ENCODE results near the gene MCTS1.
"Not testable (repeated sequence)": the region's sequence is repeated elsewhere in the genome, so short reads cannot be mapped to it uniquely, and the experiment has no call there.

MCTS1 gene, protein sequence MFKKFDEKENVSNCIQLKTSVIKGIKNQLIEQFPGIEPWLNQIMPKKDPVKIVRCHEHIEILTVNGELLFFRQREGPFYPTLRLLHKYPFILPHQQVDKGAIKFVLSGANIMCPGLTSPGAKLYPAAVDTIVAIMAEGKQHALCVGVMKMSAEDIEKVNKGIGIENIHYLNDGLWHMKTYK

DNA sequence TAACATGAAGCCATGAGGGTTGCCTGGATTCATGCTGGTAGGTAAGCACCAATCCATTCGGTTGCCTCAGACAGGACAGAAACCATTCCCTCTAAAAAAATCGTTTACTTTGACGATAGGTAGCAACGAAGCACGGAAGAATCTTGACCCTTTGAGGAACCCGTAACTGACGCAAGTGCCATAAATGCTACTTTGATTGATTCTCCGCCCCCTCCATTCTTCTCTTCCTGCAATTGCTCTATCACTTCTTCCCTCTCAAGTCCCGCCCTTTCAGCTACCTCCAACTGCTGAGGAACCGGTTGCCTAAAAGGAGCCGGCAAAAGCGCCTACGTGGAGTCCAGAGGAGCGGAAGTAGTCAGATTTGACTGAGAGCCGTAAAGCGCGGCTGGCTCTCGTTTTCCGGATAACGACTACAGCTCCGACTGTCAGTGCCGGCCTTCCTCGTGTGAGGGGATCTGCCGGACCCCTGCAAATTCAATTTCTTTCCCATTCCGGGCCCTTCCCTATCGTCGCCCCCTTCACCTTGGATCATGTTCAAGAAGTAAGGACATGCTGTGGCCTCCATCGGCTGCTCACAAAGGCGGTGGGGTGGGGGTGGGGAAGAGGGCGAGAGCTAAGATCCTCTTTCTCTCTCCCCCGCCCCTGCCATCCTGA lies at the start of gene MCTS1:
MCTS1 (plus strand) TSS at position 395 of the 654 bp plus-strand sequence; CDS start at position 531, 136 bp downstream.
- peak; percentile 90 to 93 for DNase-seq (ENCODE audit: low read depth in 2 of 2)

DNA sequence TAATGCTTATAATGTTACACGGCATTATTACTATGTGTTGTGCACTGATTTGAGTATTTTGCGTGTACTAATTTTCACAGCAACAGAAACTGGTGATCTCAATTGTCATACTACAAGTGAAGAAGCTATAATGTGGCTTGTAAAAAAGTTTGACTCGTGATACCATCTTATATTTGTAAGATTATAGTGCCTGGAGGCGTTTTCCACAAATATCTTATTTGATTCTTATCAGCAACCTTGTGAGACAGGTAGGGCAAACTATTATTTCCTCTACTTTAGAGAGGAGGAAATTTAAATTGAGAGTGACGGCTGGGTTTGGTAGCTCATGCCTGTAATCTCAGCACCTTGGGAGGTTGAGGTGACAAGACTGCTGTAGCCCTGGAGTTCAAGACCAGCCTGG lies 47.6 kb upstream of the MCTS1 start:
- no peak for DNase-seq (ENCODE audit: low read depth in 2 of 2)

DNA sequence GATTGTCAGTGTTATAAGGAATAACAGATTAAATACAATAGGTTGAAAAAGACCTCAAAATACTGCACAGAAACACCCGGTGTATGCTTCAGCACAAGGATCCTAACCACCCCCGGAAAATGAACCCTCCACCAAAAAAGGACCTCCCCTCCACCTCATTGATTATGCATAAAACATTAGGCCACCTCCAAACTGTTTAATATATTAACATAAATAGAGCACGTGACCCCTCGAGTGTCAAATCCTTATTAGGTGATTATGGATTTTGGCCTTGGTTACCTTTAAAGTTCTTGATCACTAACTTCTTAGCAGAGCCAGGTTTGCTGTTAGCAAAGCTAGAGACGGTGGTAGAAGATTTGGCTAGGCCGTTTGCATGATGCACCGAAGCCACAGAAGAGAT lies 44.1 kb upstream of the MCTS1 start:
- DNase-seq (ENCODE audit: low read depth in 2 of 2): no peak

DNA sequence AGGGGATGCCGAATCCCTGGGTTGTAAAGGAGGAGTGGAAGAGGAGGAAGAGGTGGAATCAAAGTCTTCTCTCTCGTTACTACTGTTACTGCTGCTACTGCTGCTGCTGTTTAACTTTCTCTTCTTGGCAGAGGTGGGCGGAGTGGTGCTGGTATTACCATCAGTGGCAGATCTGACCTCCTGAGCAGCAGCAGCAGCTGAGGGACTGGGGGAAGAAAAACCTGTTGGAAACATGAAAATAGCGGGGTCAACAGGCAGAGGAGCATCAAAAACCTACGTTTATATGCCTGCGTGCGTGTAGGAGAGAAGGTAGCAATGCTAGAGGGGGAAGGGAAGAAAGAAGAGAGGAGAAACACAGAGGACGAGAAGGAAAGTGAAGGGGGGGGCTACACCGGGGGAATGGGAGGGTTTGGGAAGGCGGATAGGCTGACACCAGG lies 43.5 kb upstream of the MCTS1 start:
- DNase-seq (ENCODE audit: low read depth in 2 of 2): no peak

DNA sequence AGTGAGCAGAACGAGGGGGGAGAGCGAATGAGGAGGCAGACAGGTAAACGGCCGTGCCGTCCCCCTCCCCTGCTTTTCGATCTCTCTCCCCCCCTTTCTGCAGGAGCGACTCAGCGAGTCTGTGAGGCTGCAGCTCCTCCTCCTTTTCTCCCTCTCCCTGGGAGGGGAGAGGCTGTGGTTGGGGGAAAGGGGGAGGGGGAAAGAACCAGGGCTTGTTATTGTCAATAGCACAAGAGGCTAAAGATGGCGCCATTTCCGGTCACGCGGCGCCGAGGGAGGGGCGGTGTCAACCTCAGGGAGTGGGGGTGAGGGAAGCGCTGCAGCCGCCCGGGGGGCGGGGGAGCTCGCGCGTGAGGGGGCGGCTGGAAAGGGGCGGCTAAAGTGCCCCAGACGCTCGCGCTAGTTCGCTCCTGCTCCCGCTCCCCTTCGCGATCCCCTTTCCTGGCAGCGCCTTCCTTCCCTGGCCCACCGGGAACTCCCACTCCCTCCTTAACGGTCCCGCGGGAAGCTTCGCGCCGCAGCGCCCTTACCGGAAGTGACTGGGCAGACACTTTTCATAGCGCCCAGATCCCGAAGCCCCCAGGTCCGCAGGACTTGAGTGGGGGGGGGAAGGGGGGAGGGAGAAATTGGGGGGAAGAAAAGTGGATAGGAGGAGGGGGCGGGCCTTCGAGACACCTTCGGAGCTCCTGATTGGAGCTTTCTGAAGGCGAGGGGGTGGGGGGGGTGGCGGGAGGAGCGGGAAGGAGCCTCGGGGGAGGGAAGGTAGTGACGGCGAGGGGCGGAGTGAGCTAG lies 42.9 kb upstream of the MCTS1 start, which contains the start of gene CUL4B:
CUL4B (minus strand) TSS at position 121 of the 792 bp plus-strand sequence. CDS start 324 bp downstream, outside the sequence.
- DNase-seq (ENCODE audit: low read depth in 2 of 2): peak; percentile 91 to 92

DNA sequence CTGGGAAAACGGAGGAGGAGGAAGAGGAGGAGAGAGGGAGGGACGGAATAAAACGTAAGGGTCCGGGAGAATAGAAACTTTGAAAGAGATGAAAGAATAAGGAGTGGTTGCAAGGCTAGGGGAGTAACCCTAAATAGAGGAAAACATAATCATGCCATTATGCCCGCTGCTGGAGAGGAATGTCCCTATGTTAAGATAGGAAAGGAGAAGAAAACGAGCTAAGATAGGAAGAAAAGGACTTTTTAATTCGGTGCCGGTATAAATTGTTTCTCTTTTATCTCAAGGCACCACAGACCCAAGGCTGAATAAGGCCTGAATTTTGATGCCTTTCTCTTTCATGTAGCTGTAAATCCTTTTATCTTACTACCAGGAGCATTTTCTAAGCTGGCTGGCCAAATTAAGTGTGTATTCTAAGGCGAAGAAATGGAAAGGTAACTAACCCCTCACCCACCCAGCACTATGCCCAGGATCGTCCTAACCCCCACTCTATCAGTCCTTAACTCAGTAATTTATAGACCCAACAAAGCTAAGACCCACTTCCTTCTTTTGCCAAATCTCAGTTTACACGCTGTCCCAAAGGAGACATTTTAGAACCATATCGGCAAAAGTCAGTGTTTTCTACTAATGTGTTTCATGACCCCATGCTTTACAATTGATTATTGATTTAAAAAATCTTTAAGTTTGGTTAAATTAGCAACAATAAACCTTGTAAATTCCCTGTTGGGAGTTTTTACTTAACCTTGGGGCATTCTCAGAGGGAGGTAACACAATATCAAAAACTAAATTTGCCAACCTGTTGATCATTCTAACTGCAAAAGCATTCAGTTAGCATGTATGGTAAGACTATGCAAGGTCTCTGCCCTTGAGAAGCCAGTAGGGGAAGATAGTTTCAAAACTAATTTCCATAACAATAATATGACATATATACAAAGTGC lies 42.0 kb upstream of the MCTS1 start:
- DNase-seq (ENCODE audit: low read depth in 2 of 2): no peak

DNA sequence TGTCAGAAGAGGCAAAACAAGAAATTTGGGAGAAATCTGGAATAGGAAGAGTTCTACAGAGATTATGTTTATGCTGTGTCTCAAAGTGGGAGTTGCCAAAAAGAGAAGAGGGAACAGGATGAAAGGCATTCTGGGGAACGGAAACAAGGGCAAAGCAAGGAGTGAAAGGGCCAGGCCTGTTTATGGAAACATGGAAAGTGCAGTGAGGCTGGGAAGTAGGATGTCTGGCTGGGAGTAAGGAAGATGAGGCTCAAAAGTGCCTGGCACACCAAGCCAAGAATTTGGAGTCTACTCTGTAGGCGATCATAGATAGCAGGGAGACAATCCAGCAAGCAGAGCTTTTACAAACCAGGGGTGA lies 41.4 kb upstream of the MCTS1 start:
- no peak for DNase-seq (ENCODE audit: low read depth in 2 of 2)

DNA sequence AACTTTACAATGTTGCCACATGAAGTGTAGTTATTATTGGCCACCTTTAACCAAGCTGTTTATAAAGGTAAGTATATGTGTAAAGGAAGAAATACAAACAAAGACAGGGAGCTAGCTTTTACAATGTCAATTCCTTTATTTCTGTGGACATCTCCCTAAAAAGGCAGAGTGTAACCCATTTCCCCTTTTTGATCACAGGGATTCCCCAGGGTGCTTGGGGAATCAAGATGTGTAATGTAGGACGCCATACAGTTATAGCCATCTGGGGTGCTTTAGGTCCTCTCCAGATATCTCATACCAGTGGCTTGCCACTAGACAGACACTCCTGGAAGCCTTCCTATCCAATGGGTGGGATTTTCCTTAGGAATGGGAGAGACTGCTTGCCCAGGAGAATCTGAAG lies 39.0 kb upstream of the MCTS1 start:
- no peak for DNase-seq (ENCODE audit: low read depth in 2 of 2)

DNA sequence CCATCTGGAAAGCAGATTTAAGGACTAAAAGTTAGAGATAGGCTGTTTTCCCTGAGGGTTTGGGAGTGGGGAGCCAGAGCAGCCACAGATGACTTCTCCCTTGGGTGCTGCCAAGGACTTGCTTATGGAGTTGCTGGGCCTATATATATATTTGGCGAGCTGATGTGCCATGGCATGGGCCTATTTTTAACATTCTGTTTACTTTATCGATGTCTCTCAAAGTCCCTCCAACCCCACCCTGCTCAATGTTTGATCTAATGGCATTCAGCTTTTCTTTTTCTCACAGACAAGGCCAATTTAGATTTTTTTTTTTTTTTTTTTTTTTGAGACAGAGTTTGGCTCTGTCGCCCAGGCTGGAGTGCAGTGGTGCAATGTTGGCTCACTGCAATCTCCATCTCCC lies 37.1 kb upstream of the MCTS1 start:
- no peak for DNase-seq (ENCODE audit: low read depth in 2 of 2)

DNA sequence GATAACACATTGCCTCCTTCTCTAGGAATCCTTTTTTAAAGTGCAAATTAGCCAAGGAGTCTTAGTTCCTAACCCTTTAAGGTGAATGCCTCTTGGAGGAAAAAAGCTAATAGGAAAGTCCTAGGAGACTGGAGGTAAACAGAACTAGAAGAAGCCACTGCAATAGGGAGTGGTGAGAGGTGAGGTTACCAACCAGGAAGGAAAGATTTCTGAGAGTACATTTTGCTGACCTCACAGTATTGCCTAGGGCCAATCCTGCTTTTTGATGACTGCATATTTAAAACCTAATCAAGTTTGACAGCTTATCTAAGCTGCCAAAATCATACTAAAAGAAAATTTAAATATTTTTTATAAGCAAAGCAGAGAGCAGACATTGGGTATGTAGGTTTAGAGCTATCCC lies 35.9 kb upstream of the MCTS1 start:
- no peak for DNase-seq (ENCODE audit: low read depth in 2 of 2)

DNA sequence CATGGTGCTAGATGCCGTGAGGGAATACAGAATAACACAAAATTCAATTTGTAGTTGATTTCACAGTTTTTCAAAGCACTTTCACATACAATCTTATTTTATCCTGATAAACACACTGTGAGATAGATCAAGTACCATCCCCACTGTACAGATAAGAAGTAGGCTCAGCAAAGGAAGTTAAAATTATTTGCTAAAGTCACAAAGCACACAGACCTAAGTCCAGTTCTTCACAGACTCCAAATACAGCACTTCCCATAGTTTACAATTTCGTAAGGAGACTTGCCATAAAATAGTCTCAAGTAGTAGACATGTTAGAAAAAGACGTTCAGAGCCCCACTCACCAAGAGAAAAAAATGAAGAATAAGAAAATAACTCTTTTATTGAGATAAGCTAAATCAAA lies 35.3 kb upstream of the MCTS1 start:
- no peak for DNase-seq (ENCODE audit: low read depth in 2 of 2)

DNA sequence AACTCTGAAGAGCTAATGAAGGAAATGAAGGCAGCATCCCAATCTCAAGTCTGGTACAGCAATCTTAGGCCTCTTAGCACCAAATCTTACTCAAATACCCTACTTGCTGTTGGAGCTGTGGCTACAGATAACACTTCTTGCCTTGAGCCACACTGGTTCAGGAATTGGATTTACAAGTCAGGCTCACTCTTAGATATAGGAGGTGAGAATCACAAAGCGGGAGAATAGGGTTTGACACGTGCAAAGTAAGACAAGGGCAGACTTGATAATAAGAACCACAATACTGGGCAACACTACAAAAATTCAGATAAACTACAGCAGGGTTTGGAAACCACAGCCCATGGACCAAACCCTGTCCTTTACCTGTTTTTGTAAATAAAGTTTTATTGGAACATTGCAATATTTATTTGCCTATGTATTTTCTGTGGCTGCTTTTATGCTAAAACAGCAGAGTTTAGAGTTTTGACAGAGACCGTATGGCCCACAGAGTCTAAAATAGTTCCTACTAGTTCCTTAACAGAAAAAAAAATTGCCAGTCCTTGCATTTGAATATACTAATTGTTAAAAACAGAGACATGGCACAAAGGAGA lies 33.8 kb upstream of the MCTS1 start:
- DNase-seq (ENCODE audit: low read depth in 2 of 2): no peak

DNA sequence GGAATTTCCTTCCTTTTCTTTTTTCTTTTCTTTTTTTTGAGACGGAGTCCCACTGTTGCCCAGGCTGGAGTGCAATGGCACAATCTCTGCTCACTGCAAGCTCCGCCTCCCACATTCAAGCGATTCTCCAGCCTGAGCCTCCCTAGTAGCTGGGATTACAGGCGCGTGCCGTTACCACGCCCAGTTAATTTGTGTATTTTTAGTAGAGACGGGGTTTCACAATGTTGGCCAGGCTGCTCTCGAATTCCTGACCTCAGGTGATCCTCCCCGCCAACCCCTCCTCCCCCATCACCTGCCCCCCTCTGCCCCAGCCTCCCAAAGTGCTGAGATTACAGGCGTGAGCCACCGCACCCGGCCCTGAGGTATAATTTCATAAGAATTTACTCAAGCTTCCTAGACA lies 30.1 kb upstream of the MCTS1 start:
- DNase-seq (ENCODE audit: low read depth in 2 of 2): not testable (repeated sequence)

DNA sequence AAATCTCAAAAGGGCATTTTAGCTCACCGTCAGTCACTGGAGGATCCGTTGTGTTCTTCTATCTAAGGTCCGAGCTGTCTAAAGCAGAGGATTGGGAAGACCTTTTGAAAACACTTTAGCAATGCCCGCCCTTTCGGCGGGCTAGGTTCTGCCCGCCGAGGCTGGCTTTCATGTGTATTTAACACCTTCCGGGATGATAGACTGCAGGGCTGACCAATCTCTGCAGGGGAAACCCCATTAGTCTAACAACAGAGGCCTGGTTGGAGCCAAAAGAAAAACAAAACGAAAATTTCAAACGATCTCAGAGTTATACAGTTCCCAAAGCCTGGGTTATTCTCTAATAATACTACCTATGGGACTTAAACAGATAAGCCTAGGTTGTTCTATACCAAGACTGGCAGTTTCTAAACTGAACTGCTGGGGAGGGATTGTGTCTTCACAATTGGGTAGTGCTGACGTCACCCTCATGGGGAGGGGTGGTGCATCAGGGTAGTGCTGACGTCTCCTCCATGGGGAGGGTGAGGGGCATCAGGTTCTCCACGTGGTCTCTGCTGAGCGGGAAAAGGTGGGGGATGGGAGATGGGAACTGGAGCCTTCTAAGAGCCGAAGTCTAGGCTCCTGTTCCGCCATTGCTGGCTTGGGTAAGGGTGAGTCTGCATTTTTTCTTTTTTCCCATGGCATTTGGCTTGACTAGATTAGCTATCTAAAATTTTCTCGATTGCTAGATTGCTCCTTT lies 28.4 kb upstream of the MCTS1 start:
- DNase-seq (ENCODE audit: low read depth in 2 of 2): no peak

DNA sequence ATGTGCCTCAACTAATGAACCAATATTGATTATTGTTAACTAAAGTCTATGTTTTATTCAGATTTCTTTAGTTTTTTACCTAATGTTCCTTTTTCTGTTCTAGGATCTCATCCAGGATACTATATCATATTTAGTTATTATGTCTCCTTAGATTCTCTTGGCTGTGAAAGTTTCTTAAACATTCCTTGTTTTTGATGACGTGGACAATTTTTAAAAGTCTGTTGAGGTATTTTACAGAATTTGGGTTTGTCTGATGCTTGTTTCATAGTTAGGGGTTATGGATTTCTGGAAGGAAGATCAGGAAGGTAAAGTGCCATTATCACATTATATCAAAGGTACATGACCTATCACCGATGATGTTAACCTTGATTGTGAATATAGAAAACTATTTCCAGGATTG lies 18.2 kb upstream of the MCTS1 start:
- no peak for DNase-seq (ENCODE audit: low read depth in 2 of 2)

DNA sequence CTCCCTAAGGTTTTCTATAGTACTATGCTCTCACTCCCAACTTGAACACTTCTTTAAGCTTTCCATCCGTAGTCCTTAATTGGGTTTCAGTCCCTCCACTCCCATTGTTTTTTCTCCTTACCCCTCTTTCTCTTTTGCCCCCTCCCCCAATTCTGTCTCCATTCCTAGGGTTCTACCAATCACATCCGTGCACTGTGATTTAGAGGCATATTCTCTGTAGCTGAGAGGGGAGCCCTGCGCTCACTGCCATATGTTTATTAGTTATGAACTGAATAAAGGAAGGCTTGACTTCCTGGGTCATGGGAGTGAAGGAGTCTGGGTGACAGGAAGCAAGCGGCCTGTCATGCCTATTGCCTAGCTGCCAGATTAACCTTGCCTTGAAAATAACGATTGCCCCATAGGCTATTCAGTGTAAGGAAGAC lies 471 bp downstream of the MCTS1 start:
- DNase-seq (ENCODE audit: low read depth in 2 of 2): no peak

DNA sequence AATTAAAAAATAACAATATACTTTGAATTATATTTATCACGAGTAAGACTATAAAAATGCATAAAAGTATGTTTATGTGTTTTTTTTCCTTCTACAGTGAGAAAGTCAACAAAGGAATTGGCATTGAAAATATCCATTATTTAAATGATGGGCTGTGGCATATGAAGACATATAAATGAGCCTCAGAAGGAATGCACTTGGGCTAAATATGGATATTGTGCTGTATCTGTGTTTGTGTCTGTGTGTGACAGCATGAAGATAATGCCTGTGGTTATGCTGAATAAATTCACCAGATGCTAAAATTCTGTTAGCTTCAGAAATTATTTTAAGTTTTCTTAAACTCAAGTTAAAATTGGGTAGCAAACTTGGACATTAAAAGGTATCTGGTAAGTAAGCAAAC lies 8.2 kb downstream of the MCTS1 start:
- no peak for DNase-seq (ENCODE audit: low read depth in 2 of 2)

DNA sequence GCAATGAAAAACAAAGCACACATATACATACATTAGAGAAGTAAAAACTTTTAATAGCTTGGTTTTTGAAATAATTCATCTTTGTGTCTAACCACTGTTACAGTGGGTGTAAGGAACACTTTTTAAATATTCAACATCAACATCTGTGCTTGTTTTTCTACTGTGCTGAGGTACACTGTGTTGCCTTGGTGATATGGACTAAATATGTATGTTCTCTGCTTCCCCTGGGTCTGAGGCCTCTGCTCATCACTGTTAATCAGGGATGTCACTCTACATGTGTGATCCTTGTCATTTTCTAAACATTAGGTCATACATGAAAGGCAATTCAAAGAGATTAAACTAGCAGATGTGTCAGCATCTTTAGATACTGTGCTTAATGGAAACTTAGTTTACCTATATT lies 10.9 kb downstream of the MCTS1 start:
- DNase-seq (ENCODE audit: low read depth in 2 of 2): no peak

DNA sequence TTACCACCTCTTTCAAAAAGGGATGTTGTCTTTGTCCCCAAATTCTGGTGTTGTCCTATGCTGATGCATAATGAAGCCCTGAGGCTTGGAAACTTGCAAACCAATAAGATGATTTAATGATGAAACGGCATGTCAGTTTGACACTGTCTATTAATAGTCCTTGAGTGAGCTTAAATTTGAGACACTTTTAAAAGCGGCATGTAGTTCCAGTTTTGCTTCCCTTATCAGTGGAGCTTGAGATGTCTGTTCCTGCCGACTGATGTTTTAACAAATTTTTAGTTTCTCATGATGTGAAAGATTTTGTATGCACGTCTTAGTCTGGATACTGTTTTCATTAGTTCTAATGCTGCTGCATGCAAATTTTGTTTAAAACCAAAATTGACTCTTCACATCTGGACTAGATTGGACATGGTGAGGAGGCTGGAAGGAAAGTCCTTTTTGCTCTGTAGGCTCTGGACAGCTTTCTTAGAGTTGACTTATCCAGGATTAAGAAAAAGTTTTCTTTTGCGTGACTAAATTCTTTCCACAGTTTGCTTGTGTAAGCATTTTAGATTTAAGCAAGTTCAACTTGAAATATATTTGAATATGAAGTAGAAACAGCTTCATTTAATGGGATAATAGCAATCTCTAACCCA lies 14.2 kb downstream of the MCTS1 start:
- DNase-seq (ENCODE audit: low read depth in 2 of 2): no peak

DNA sequence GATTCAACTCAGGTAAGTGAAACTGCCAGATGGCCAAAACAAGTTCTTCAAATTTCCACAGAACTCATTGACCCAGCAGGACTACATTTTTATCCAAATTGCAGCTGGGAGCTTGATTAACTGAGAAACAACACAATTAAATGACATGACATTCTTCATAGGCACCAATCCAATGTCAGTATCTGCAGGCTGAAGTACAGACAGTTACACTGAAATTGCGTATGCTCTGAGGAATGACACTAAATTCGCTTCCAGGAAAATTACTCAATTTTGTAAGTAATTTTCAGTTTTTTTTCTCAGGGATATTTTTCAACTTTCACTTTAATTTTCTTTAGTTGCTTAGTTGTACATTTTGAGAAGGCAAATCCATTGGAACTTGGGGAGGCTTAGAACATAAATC lies 21.5 kb downstream of the MCTS1 start:
- DNase-seq (ENCODE audit: low read depth in 2 of 2): no peak
